Activated CD4-positive, alpha-beta memory T cell treated with anti-CD3 and anti-CD28 coated beads, Interleukin-2, amount 10 ng/mL, durations not matched to agents 7 days and 5 days (primary cell): ENCODE results near the gene E2F4. TPM values are rescaled to one million over a fixed set of nuclear protein-coding genes. Genes with fewer than 3 reads are reported as not detected.

Source experiments
- CTCF ChIA-PET: fragments of 350-600 bp; sonication (Branson Sonifier 250); formaldehyde crosslinking; loops from one replicate; lab custom pipeline; 2021; ENCODE audit warnings: antibody characterized with exemption, inconsistent platforms; lab: Charles Lee
- POLR2A ChIA-PET: fragments of 350-600 bp; sonication (Branson Sonifier 250); formaldehyde crosslinking; loops from one replicate; lab custom pipeline; 2021; ENCODE audit warnings: antibody characterized with exemption; lab: Charles Lee
- DNase-seq: peaks from one replicate; pipeline ENCODE4 v3.0.0-alpha.2; 2020
- H3K27ac Mint-ChIP-seq: one replicate; pipeline ENCODE4 v1.8.0; 2021; ENCODE audit warnings: mild to moderate bottlenecking, mixed read lengths
- H3K27me3 Mint-ChIP-seq: one replicate; pipeline ENCODE4 v1.8.0; 2021; ENCODE audit warnings: mixed read lengths
- H3K36me3 Mint-ChIP-seq: one replicate; pipeline ENCODE4 v1.8.0; 2021; ENCODE audit warnings: low read depth, mixed read lengths
- H3K4me1 Mint-ChIP-seq: one replicate; pipeline ENCODE4 v1.8.0; 2021; ENCODE audit warnings: mixed read lengths
- H3K4me3 Mint-ChIP-seq: one replicate; pipeline ENCODE4 v1.8.0; 2021; ENCODE audit warnings: mild to moderate bottlenecking, mixed read lengths
- H3K9me3 Mint-ChIP-seq: one replicate; pipeline ENCODE4 v1.8.0; 2021; ENCODE audit warnings: mixed read lengths
- total RNA-seq, 2 experiments: library from RNA; stranded (reverse); gene quantifications; one replicate each; pipeline ENCODE4 v1.2.3, GENCODE V29; 2021

E2F4 gene
- total RNA-seq, 2 experiments from 2014 or later = 127 to 131 TPM

DNA sequence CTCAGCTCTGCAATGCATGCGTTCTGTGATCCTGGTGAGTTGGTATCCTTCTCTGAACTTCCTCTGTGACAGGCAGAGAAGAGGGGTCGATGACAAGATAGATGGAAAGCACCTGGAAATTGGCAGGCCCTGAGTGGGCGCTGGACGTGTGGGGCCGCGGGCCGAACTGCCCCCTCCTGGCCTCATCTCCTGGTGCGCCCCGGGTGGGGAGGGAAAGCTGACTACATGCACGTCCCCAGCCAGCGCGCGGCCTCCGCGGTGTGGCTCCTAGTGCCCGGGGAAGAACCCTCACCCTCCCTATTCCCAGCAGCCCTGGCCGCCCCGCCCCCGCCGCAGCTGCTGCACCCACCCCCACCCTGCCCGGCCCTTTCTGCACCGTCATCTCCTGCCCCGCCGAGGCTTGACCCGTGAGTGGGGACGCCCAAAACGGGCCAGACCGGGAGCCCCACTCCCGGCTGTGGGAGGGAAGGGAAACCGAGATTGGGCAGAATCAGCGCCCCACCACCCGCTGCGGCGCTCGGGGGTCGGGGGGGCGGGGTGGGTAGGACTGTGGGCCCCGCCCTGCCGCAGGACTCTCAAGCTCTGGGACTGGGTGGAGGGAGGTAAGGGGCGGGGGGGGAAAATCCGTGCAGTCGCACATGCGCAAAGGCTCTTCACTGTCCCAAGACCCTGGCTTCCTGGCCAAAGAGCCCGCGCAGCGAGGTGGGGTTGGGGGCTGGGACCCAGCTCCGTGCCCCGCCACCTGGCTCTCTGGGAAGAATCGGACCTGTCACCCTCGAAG, 21.6 kb upstream of the E2F4 start, which contains the start of gene NOL3:
Gene NOL3 (plus strand): TSS at position 371 of the 781 bp plus-strand sequence.
- DNase-seq = peak; percentile 67
- CTCF ChIA-PET = interaction anchor here (1.0 to 2.9 kb wide), 9 partner anchors 9 to 274 kb away, joined by 3 to 16 read pairs (median 5); partner anchors contain the start of genes FBXL8 and TRADD
- H3K27ac Mint-ChIP-seq = peak within 1 kb of the TSS; percentile 72
- no peaks in the 10 kb centered on the region for H3K9me3 Mint-ChIP-seq
- H3K4me3 Mint-ChIP-seq = peak within 1 kb of the TSS; percentile 74
- H3K4me1 Mint-ChIP-seq = peaks cover 59% of the 10 kb centered on the region
- H3K27me3 Mint-ChIP-seq = peaks cover 44% of the 10 kb centered on the region
- POLR2A ChIA-PET = interaction anchor here (0.6 to 13.2 kb wide), 9 partner anchors 7 to 312 kb away, joined by 3 to 204 read pairs (median 3); partner anchors contain the start of genes E2F4, FBXL8, HSF4 and MATCAP1
- H3K36me3 Mint-ChIP-seq = peaks cover 40% of the 10 kb centered on the region

DNA sequence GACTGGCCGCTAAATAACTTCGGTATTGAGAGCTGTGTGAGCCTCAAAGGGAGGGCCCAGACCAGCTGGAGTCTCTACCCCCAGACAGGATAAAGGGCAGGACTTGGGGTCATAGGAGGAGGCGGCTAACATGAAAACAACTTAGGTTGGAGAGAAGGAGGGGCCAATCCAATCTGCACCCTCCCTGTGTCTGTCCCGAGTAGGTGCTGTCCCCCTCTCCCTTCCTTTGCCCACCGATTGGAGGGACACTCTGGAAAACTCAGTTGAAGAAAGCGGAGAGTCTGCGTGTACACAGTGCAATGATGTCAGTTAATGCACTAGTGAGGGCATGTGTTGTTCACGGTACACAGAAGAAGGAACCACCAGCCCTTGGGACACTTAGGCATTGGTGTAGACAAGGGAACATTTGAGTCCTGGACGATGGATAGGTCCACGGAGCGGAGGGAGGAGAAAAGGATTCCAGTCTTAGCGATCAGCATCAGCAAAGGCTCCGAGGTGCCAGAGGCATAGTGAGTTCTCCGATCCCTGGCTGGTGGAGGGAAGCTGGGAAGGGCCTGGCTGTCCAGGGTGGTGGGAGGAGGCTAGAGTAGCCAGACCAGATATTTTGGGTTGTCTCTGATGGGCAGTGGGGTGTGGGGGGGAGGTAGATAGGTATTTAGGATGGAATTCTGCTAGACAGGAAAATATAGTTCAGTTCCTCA, 20.9 kb upstream of the E2F4 start:
- peaks cover 41% of the 10 kb centered on the region for H3K36me3 Mint-ChIP-seq
- ChIA-PET POLR2A (interaction anchor here (0.7 to 13.2 kb wide), 5 partner anchors 8 to 187 kb away, joined by 3 to 204 read pairs (median 5); partner anchors contain the start of genes FBXL8, HSF4, MATCAP1 and TRADD), CTCF (interaction anchor here (1.0 to 2.9 kb wide), 8 partner anchors 8 to 273 kb away, joined by 3 to 16 read pairs (median 4); no protein-coding TSS in a partner anchor)
- H3K9me3 Mint-ChIP-seq = no peaks in the 10 kb centered on the region
- H3K4me3 Mint-ChIP-seq = peak overlapping the region; percentile 66
- H3K27me3 Mint-ChIP-seq = peaks cover 41% of the 10 kb centered on the region
- peak overlapping the region; percentile 8 for H3K27ac Mint-ChIP-seq
- no peak for DNase-seq
- peaks cover 58% of the 10 kb centered on the region for H3K4me1 Mint-ChIP-seq

DNA sequence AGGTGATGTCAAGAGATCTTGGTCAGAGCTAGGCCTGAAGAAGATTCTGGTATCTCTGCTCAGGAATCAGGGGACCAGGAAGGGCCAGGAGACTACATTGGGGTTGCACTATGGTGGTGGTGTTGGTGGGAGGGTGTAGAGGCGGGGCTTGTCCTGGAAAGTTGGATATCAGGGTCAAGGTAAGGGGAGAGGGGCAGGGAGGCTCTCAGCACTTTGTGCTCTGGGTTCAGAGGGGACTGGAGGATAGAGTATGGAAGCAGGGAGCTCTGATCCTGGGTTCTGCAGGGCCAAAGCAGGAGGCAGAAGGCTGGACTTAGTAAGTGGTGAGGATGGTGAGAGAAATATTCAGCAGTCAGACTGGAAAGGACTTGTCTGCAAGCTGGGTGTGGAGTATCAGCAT, 18.6 kb upstream of the E2F4 start:
- CTCF ChIA-PET = interaction anchor here (0.7 to 4.2 kb wide), 7 partner anchors 10 to 195 kb away, joined by 3 to 15 read pairs (median 5); no protein-coding TSS in a partner anchor
- peaks cover 40% of the 10 kb centered on the region for H3K36me3 Mint-ChIP-seq
- POLR2A ChIA-PET = interaction anchor here (10.2 to 13.2 kb wide), 2 partner anchors 10 kb away, joined by 57 to 204 read pairs; partner anchors contain the start of genes FBXL8, HSF4, MATCAP1 and TRADD
- no peak for DNase-seq
- H3K4me1 Mint-ChIP-seq = peaks cover 57% of the 10 kb centered on the region
- peak overlapping the region; percentile 78 for H3K4me3 Mint-ChIP-seq
- no peaks in the 10 kb centered on the region for H3K9me3 Mint-ChIP-seq
- H3K27me3 Mint-ChIP-seq = peaks cover 35% of the 10 kb centered on the region
- H3K27ac Mint-ChIP-seq = peak overlapping the region; percentile 52

DNA sequence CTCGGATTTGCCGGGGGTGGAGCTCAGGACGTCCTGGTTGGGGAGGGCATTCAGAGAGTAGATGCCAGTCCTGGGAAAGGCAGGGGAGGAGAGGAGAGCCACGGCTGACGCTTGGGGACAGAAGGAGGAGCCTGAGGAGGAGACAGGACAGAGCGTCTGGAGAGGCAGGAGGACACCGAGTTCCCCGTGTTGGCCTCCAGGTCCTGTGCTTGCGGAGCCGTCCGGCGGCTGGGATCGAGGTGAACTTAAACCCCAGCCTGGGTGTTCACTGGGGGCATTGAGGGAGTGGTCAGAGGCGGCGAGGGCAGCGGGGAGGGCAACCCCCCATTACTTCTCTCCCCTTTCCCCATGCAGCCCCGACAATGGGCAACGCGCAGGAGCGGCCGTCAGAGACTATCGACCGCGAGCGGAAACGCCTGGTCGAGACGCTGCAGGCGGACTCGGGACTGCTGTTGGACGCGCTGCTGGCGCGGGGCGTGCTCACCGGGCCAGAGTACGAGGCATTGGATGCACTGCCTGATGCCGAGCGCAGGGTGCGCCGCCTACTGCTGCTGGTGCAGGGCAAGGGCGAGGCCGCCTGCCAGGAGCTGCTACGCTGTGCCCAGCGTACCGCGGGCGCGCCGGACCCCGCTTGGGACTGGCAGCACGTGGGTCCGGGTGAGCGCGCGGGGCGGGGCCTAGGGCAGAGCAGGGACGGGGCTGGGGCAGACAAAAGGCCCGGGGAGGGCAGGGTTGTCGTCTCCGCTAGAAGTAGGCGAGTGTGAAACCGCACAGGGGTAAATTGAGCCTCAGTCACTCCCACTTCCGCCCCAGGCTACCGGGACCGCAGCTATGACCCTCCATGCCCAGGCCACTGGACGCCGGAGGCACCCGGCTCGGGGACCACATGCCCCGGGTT, 17.9 kb upstream of the E2F4 start:
- peaks cover 42% of the 10 kb centered on the region for H3K36me3 Mint-ChIP-seq
- peak; percentile 77 for DNase-seq
- POLR2A ChIA-PET = interaction anchor here (0.6 to 13.2 kb wide), 5 partner anchors 9 to 198 kb away, joined by 3 to 204 read pairs (median 5); partner anchors contain the start of genes FBXL8, HSF4, MATCAP1 and TRADD
- H3K27ac Mint-ChIP-seq = peak overlapping the region; percentile 52
- H3K4me3 Mint-ChIP-seq = peak overlapping the region; percentile 78
- CTCF ChIA-PET = interaction anchor here (0.8 to 4.2 kb wide), 7 partner anchors 8 to 196 kb away, joined by 3 to 15 read pairs (median 5); no protein-coding TSS in a partner anchor
- H3K9me3 Mint-ChIP-seq = no peaks in the 10 kb centered on the region
- H3K27me3 Mint-ChIP-seq = peaks cover 35% of the 10 kb centered on the region
- peaks cover 63% of the 10 kb centered on the region for H3K4me1 Mint-ChIP-seq

GRCh38 chr16:67174706-67175231, 17.2 kb upstream of the E2F4 start:
- Mint-ChIP-seq H3K27ac (no peak overlapping the region), H3K9me3 (no peaks in the 10 kb centered on the region), H3K4me3 (peak overlapping the region; percentile 78), H3K36me3 (peaks cover 42% of the 10 kb centered on the region), H3K4me1 (peaks cover 61% of the 10 kb centered on the region), H3K27me3 (peaks cover 34% of the 10 kb centered on the region)
- POLR2A ChIA-PET = interaction anchor here (0.6 to 13.2 kb wide), 6 partner anchors 8 to 199 kb away, joined by 3 to 204 read pairs (median 4); partner anchors contain the start of genes FBXL8, FHOD1, HSF4 and MATCAP1
- DNase-seq = no peak
- CTCF ChIA-PET = interaction anchor here (1.0 to 4.2 kb wide), 7 partner anchors 8 to 157 kb away, joined by 3 to 15 read pairs (median 5); no protein-coding TSS in a partner anchor

GRCh38 chr16:67176662-67177061, 15.3 kb upstream of the E2F4 start:
- peaks cover 19% of the 10 kb centered on the region for H3K27me3 Mint-ChIP-seq
- POLR2A ChIA-PET = interaction anchor here (0.9 to 13.2 kb wide), 6 partner anchors 6 to 148 kb away, joined by 3 to 204 read pairs (median 6); partner anchors contain the start of genes CBFB, FBXL8, HSF4 and MATCAP1
- CTCF ChIA-PET = interaction anchor here (0.7 to 4.0 kb wide), 4 partner anchors 14 to 21 kb away, joined by 3 to 15 read pairs (median 4); partner anchors contain the start of genes FBXL8 and TRADD
- H3K36me3 Mint-ChIP-seq = peaks cover 31% of the 10 kb centered on the region
- DNase-seq = no peak
- H3K9me3 Mint-ChIP-seq = no peaks in the 10 kb centered on the region
- no peak overlapping the region for H3K27ac Mint-ChIP-seq
- H3K4me3 Mint-ChIP-seq = no peak overlapping the region
- H3K4me1 Mint-ChIP-seq = peaks cover 47% of the 10 kb centered on the region

GRCh38 chr16:67177743-67178699, 13.9 kb upstream of the E2F4 start:
- POLR2A ChIA-PET = interaction anchor here (0.8 to 13.2 kb wide), 5 partner anchors 15 to 149 kb away, joined by 3 to 204 read pairs (median 3); partner anchors contain the start of genes CBFB, FBXL8, HSF4 and TMEM208
- Mint-ChIP-seq H3K4me1 (peaks cover 41% of the 10 kb centered on the region), H3K9me3 (no peaks in the 10 kb centered on the region), H3K27ac (no peak overlapping the region), H3K27me3 (peaks cover 15% of the 10 kb centered on the region), H3K4me3 (peak overlapping the region; percentile 58), H3K36me3 (peaks cover 26% of the 10 kb centered on the region)
- peak; percentile 67 for DNase-seq
- CTCF ChIA-PET = interaction anchor here (0.9 to 1.7 kb wide), 4 partner anchors 19 to 160 kb away, joined by 3 to 5 read pairs (median 4); partner anchors contain the start of genes FBXL8 and TRADD

DNA sequence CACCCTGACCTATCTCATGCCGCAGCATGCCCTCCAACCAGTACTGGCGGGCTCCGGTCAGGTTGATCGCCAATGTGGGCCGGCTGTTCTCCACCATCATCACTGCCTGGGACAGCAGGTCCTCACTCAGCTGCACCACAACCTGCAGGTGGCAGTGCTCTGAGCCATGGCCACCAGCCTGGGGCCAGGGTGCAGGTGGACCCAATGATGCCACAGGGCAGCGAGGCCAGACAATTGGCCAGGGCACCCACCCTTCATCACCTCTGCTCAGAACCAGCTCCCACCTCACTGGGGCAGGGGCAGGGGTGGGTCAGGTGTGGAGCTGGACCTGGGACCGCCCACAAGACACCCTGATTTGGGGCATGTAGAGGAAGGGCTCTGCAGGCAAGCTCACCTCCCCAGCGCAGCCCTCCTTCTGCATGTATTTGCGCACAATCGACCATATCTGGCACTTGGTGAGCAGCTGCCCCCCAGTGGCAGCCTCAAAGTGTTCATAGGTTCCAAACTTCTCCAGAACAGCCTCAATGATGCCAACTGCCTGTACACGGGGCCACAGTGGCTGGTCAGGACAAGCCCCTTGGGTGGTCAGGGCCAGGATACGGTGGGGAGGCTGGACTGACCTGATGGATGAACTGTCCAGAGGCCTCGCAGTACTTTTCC, 12.4 kb upstream of the E2F4 start:
- peaks cover 31% of the 10 kb centered on the region for H3K4me1 Mint-ChIP-seq

DNA sequence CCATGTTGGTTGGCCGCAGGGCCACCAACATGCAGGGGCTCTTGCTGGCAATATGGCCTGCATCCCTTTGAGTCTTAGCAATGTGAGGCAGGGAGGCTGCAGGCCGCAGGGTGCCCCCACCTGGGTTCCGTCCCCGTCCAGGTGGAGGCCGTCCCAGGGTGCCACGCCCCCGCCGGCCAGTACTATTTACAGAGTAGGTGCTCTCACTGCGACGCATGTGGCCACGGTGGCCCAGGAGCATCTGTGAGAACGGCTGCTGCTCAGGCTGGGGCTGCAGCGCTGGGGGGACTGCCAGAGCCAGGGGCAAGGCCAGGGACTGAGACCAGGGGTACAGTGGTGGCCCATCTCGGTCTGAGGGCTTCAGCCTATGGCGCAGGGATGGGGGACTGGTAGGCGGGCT, 11.8 kb upstream of the E2F4 start:
- Mint-ChIP-seq H3K36me3 (peaks cover 20% of the 10 kb centered on the region), H3K27me3 (peaks cover 13% of the 10 kb centered on the region), H3K27ac (no peak overlapping the region), H3K9me3 (no peaks in the 10 kb centered on the region), H3K4me1 (peaks cover 37% of the 10 kb centered on the region), H3K4me3 (no peak overlapping the region)
- DNase-seq = no peak
- CTCF ChIA-PET = interaction anchor here (0.9 to 1.2 kb wide), 4 partner anchors 19 to 162 kb away, joined by 3 to 5 read pairs (median 4); partner anchors contain the start of genes FBXL8 and TRADD
- POLR2A ChIA-PET = interaction anchor here (1.2 to 13.2 kb wide), 3 partner anchors 10 to 20 kb away, joined by 3 to 204 read pairs (median 59); partner anchors contain the start of genes FBXL8, HSF4, NOL3 and TRADD

More for the DNA sequence above, 12.4 kb upstream of the E2F4 start:
- peaks cover 20% of the 10 kb centered on the region for H3K36me3 Mint-ChIP-seq
- CTCF ChIA-PET = interaction anchor here (0.7 to 1.2 kb wide), 5 partner anchors 9 to 161 kb away, joined by 3 to 5 read pairs (median 3); partner anchors contain the start of genes FBXL8, NOL3 and TRADD
- no peaks in the 10 kb centered on the region for H3K9me3 Mint-ChIP-seq
- H3K27ac Mint-ChIP-seq = no peak overlapping the region
- POLR2A ChIA-PET = interaction anchor here (1.2 to 13.2 kb wide), 2 partner anchors 9 to 17 kb away, joined by 3 to 204 read pairs; partner anchors contain the start of genes FBXL8, HSF4, NOL3 and TRADD
- peaks cover 12% of the 10 kb centered on the region for H3K27me3 Mint-ChIP-seq
- DNase-seq = peak; percentile 41
- H3K4me3 Mint-ChIP-seq = no peak overlapping the region
